H1 (cell line): ENCODE data around the gene C9orf50. TPM values are rescaled to one million over a fixed set of nuclear protein-coding genes. Genes with fewer than 3 reads are reported as not detected.

Experiments used
- CTCF ChIA-PET: fragments of 300-600 bp; sonication (Branson Sonifier 250); formaldehyde crosslinking; loops from one replicate; lab custom pipeline; 2021; ENCODE audit not compliant: partially characterized antibody; lab: Charles Lee
- POLR2A ChIA-PET: fragments of 300-600 bp; sonication (Branson Sonifier 250); formaldehyde crosslinking; loops from one replicate; lab custom pipeline; 2021; ENCODE audit warnings: inconsistent platforms; ENCODE audit not compliant: partially characterized antibody; lab: Charles Lee
- DNase-seq, 2 experiments: peaks; one replicate each; pipeline versions ENCODE4 v3.0.0 to v3.0.0-alpha.2; 2010 to 2022; ENCODE audit warnings: low spot score in 2 of 2, low read depth in 1 of 2, mixed read lengths in 1 of 2
- FAIRE-seq: peaks from 2 replicates; lab custom pipeline; 2011; peaks lifted over from hg19 to GRCh38; lab: Jason Lieb, UNC
- H2AFZ ChIP-seq: 2 replicates; pipeline ENCODE4 v1.8.1; 2012; ENCODE audit warnings: low read length, inconsistent platforms
- H2AK5ac ChIP-seq: 2 replicates; pipeline ENCODE4 v1.6.1; 2013; ENCODE audit warnings: low read depth, low read length
- H2BK120ac ChIP-seq: replicated peaks from 2 replicates; pipeline ENCODE3; 2013; ENCODE audit warnings: low read depth, low read length, inconsistent platforms
- H2BK12ac ChIP-seq: 2 replicates; pipeline ENCODE4 v1.6.1; 2013; ENCODE audit warnings: low read depth, low read length
- H2BK15ac ChIP-seq: 2 replicates; pipeline ENCODE4 v1.6.1; 2013; ENCODE audit warnings: low read length
- H2BK20ac ChIP-seq: 2 replicates; pipeline ENCODE4 v1.6.1; 2013; ENCODE audit warnings: low read length
- H2BK5ac ChIP-seq: 2 replicates; pipeline ENCODE4 v1.6.1; 2013; ENCODE audit warnings: low read depth, low read length
- H3K14ac ChIP-seq: 2 replicates; pipeline ENCODE4 v1.6.1; 2013; ENCODE audit warnings: inconsistent platforms; ENCODE audit not compliant: insufficient read length
- H3K18ac ChIP-seq: 2 replicates; pipeline ENCODE4 v1.6.1; 2013; ENCODE audit warnings: low read length; ENCODE audit errors: extremely low read depth
- H3K23ac ChIP-seq: 2 replicates; pipeline ENCODE4 v1.6.1; 2013; ENCODE audit warnings: inconsistent platforms; ENCODE audit not compliant: insufficient read length
- H3K23me2 ChIP-seq: 2 replicates; pipeline ENCODE4 v1.6.1; 2013; ENCODE audit warnings: low read depth, low read length
- H3K27ac ChIP-seq: 2 replicates; pipeline ENCODE4 v1.6.1; 2011; ENCODE audit warnings: low read depth, low read length, inconsistent platforms
- H3K27me3 ChIP-seq, 4 experiments: replicated peaks in 1 of 4; 1 replicate in 1 of 4; 2 replicates in 3 of 4; pipeline versions ENCODE4 v1.6.1 to v1.8.1; 2011 to 2013; ENCODE audit warnings: low read length in 3 of 4, mild to moderate bottlenecking in 3 of 4, inconsistent platforms in 2 of 4, mixed read lengths in 2 of 4, moderate library complexity in 1 of 4; ENCODE audit not compliant: control insufficient read depth in 3 of 4, insufficient read depth in 3 of 4; ENCODE audit errors: extremely low read depth in 1 of 4
- H3K36me3 ChIP-seq, 4 experiments: 2 replicates each; pipeline versions ENCODE4 v1.6.1 to v1.8.1; 2011 to 2013; ENCODE audit warnings: mild to moderate bottlenecking in 4 of 4, low read length in 3 of 4, moderate library complexity in 2 of 4, control low read depth in 1 of 4, inconsistent platforms in 1 of 4; ENCODE audit not compliant: insufficient read depth in 4 of 4, control insufficient read depth in 2 of 4
- H3K4ac ChIP-seq: replicated peaks from 2 replicates; pipeline ENCODE3; 2013; ENCODE audit warnings: low read length, low read depth, mixed read lengths, inconsistent platforms; ENCODE audit not compliant: insufficient read length
- H3K4me1 ChIP-seq, 4 experiments: replicated peaks in 1 of 4; 1 replicate in 1 of 4; 2 replicates in 3 of 4; pipeline versions ENCODE4 v1.6.1 to v1.8.1; 2011 to 2013; ENCODE audit warnings: low read length in 3 of 4, inconsistent platforms in 2 of 4, mixed read lengths in 1 of 4; ENCODE audit not compliant: insufficient read depth in 4 of 4, control insufficient read depth in 3 of 4
- H3K4me2 ChIP-seq, 2 experiments: 2 replicates each; pipeline versions ENCODE4 v1.6.1 to v1.8.1; 2011 to 2013; ENCODE audit warnings: low read depth in 2 of 2, low read length in 2 of 2, control low read depth in 1 of 2, inconsistent platforms in 1 of 2, mild to moderate bottlenecking in 1 of 2; ENCODE audit not compliant: insufficient read depth in 1 of 2
- H3K4me3 ChIP-seq, 4 experiments: fragments of 200-600, 300-600 bp in 1 of 4; sonication (generic), shearing (Covaris generic), sonication (Bioruptor Twin) in 1 of 4; 2 replicates each; pipeline versions ENCODE4 v1.5.1 to v1.8.1; 2011 to 2016; ENCODE audit warnings: low read length in 4 of 4, low read depth in 3 of 4, control low read depth in 2 of 4, inconsistent platforms in 2 of 4, mild to moderate bottlenecking in 2 of 4, mixed read lengths in 1 of 4, moderate library complexity in 1 of 4; ENCODE audit not compliant: insufficient read depth in 2 of 4; ENCODE audit errors: extremely low read depth in 1 of 4
- H3K56ac ChIP-seq: replicated peaks from 2 replicates; pipeline ENCODE3; 2013; ENCODE audit warnings: low read depth, mild to moderate bottlenecking, mixed read lengths, low read length, inconsistent platforms; ENCODE audit not compliant: insufficient read length
- H3K79me1 ChIP-seq: 2 replicates; pipeline ENCODE4 v1.6.1; 2013; ENCODE audit warnings: low read depth, low read length, control low read depth
- H3K79me2 ChIP-seq, 2 experiments: 2 replicates each; pipeline versions ENCODE4 v1.6.1 to v1.8.1; 2012 to 2013; ENCODE audit warnings: low read length in 2 of 2, mild to moderate bottlenecking in 2 of 2, inconsistent platforms in 1 of 2; ENCODE audit not compliant: insufficient read depth in 2 of 2, control insufficient read depth in 1 of 2
- H3K9ac ChIP-seq, 4 experiments: replicated peaks in 1 of 4; 1 replicate in 1 of 4; 2 replicates in 3 of 4; pipeline versions ENCODE4 v1.6.1 to v1.8.1; 2011 to 2013; ENCODE audit warnings: low read depth in 3 of 4, low read length in 3 of 4, control low read depth in 2 of 4, mild to moderate bottlenecking in 2 of 4, moderate library complexity in 2 of 4, inconsistent platforms in 1 of 4; ENCODE audit errors: extremely low read depth in 1 of 4
- H3K9me3 ChIP-seq, 2 experiments: 2 replicates each; pipeline versions ENCODE4 v1.6.1 to v1.8.1; 2012 to 2013; ENCODE audit warnings: mild to moderate bottlenecking in 2 of 2, moderate library complexity in 2 of 2, control low read depth in 1 of 2, inconsistent platforms in 1 of 2, low read depth in 1 of 2, low read length in 1 of 2, mixed read lengths in 1 of 2; ENCODE audit not compliant: insufficient read depth in 2 of 2
- H4K20me1 ChIP-seq, 2 experiments: replicated peaks in 1 of 2; 2 replicates each; pipeline versions ENCODE3 to v1.8.1; 2011 to 2013; ENCODE audit warnings: inconsistent platforms in 2 of 2, low read length in 2 of 2, mild to moderate bottlenecking in 1 of 2; ENCODE audit not compliant: insufficient read depth in 2 of 2, control insufficient read depth in 1 of 2
- H4K5ac ChIP-seq: 2 replicates; pipeline ENCODE4 v1.6.1; 2013; ENCODE audit warnings: low read length, low read depth, mixed read lengths, inconsistent platforms; ENCODE audit not compliant: insufficient read length
- H4K8ac ChIP-seq: 2 replicates; pipeline ENCODE4 v1.8.0; 2013; ENCODE audit warnings: mild to moderate bottlenecking, moderate library complexity, low read length, inconsistent platforms; ENCODE audit not compliant: insufficient read depth; ENCODE audit errors: extremely low read depth
- H4K91ac ChIP-seq: replicated peaks from 2 replicates; pipeline ENCODE3; 2013; ENCODE audit warnings: low read length, mixed read lengths, inconsistent platforms; ENCODE audit not compliant: insufficient read length
- BACH1 ChIP-seq: IDR thresholded peaks from 2 replicates; pipeline ENCODE4 v1.6.1; 2012; ENCODE audit warnings: low read length, improper control_type of control experiment
- GABPA ChIP-seq: IDR thresholded peaks from 2 replicates; pipeline ENCODE4 v1.6.1; 2011; ENCODE audit warnings: mild to moderate bottlenecking, low read length, moderate library complexity, borderline replicate concordance; ENCODE audit not compliant: insufficient read depth
- JUND ChIP-seq: IDR thresholded peaks from 2 replicates; pipeline ENCODE4 v1.6.1; 2011; ENCODE audit warnings: mild to moderate bottlenecking, improper control_type of control experiment, low read length
- KDM5A ChIP-seq: fragments of 200-600 bp; IDR thresholded peaks from 2 replicates; pipeline ENCODE4 v1.7.1; 2012; ENCODE audit warnings: mild to moderate bottlenecking, low read length, inconsistent platforms, mixed read lengths
- MAFK ChIP-seq: IDR thresholded peaks from 2 replicates; pipeline ENCODE4 v1.6.1; 2012; ENCODE audit warnings: low read depth, mild to moderate bottlenecking, improper control_type of control experiment, low read length
- TEAD4 ChIP-seq: IDR thresholded peaks from 2 replicates; pipeline ENCODE4 v1.6.1; 2012; ENCODE audit warnings: low read depth, low read length, inconsistent platforms, mixed read lengths
- ZNF274 ChIP-seq: IDR thresholded peaks from 2 replicates; pipeline ENCODE4 v1.7.0; 2012; ENCODE audit warnings: low read length, borderline replicate concordance; ENCODE audit errors: extremely low read depth
- WGBS, 2 experiments: shearing (Covaris generic) in 1 of 2; methylation state at CpG; one replicate each; pipeline versions ENCODE4 v1.1.6 to v1.1.7; 2013 to 2015; ENCODE audit warnings: low lambda C conversion rate in 2 of 2, mixed read lengths in 2 of 2, inconsistent platforms in 1 of 2, low coverage in 1 of 2, missing lambda C conversion rate in 1 of 2; ENCODE audit not compliant: insufficient replicate concordance in 2 of 2, insufficient coverage in 1 of 2, insufficient read length in 1 of 2; ENCODE audit errors: extremely low coverage in 1 of 2, missing lambda C conversion rate in 1 of 2; 5-methylcytosine and 5-hydroxymethylcytosine counted together
- polyA plus RNA-seq, 7 experiments: library from polyadenylated mRNA; depleted of rRNA in 3 of 7; stranded (reverse) in 5 of 7; unstranded in 2 of 7; fragments of >200 nt in 5 of 7; fragments of 200-250 nt in 2 of 7; gene quantifications; 1 replicate in 5 of 7; 2 replicates in 1 of 7; 4 replicates in 1 of 7; pipeline versions ENCODE4 v1.2.1 to v1.2.3, GENCODE V29; 2011 to 2013; ENCODE audit warnings: missing spikeins in 2 of 7, mixed read lengths in 2 of 7
- total RNA-seq: library from RNA; stranded (reverse); fragmentation: NEBNext Ultra II Directional; extraction: Animal tissue kit (Norgen Biotek cat#: 25700); gene quantifications from 2 replicates; pipeline ENCODE4 v1.2.1, GENCODE V29; 2021
- TF ChIP-seq, protein P1 (sequence below): IDR thresholded peaks from 2 replicates; pipeline ENCODE4 v1.6.1; 2012; ENCODE audit warnings: inconsistent platforms
- TF ChIP-seq, protein P2 (sequence below): IDR thresholded peaks from 2 replicates; pipeline ENCODE4 v1.6.1; 2012; ENCODE audit warnings: inconsistent platforms

C9orf50 gene
- total and polyA plus RNA-seq, 2 of the 8 experiments (the other 6 are each of a cell fraction or from before 2014, with no cell fraction given) = not detected

DNA sequence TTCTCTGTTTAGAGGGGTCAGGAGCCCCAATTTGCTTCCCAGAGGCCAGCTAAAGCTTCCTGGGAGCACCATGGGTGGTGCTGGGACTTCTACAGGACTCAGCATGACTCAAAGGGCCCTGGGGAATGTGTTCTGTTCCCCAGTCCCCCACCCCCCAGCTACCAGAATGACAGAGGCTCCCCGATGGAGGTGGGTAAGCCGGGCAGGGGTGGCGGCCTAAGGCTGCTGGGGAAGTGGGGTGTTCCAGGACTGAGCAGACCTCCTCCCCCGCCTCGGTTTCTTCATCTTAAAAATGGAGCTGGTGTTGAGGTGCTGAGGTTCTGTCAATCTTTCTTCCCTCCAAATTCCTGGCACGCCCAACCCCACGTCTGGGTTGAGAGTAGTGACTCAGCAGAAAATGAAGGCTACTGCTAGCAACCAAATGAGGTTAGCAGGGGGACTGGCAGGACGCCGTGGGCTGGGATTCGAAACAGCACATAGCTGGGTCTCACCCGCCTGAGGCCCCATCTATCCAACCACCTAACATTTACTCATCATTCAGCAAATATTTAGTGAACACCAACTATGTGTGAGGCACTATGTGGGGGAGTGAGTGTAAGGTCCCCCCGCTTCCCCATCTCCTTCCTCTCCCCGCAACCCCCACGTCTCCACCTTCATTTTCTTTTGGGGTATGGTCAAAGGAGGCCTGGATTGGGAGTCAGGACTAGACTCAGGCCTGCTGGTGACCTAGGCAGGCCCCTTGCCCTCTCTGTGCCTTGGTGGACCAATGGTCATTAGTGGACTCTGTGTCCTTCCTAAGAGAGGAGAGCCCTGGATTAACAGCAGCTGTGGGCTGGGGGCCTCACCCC, 50.2 kb downstream of the C9orf50 start:
- no peak overlapping the region for H3K4me3 ChIP-seq
- no peak overlapping the region for H3K27ac ChIP-seq
- H3K18ac ChIP-seq = peak overlapping the region; percentile 41
- peaks cover 0 to 3% of the 10 kb centered on the region in 2 experiments; a peak in 1 of 4 replicates for H3K9me3 ChIP-seq
- H3K4me1 ChIP-seq = peaks cover 7 to 28% (median 17%) of the 10 kb centered on the region in 4 experiments
- H3K4ac ChIP-seq = peak overlapping the region; percentile 79
- peak overlapping the region; percentile 3; the same call in 1 of the 2 replicates for H2BK5ac ChIP-seq
- peak overlapping the region; percentile 6; the same call in 1 of the 2 replicates for H2BK20ac ChIP-seq
- no peaks in the 10 kb centered on the region for H3K36me3 ChIP-seq
- ChIA-PET CTCF (interaction anchor here (0.6 to 7.2 kb wide), 20 partner anchors 8 to 428 kb away, joined by 3 to 37 read pairs (median 4); no protein-coding TSS in a partner anchor), POLR2A (interaction anchor here (0.7 to 2.3 kb wide), 12 partner anchors 8 to 394 kb away, joined by 3 to 18 read pairs (median 4); partner anchors contain the start of genes C9orf50 and IER5L)
- no peak overlapping the region for H3K4me2 ChIP-seq
- H3K9ac ChIP-seq = no peak overlapping the region
- H3K23ac ChIP-seq = no peak overlapping the region
- H2AK5ac ChIP-seq = 0 out of 2 replicates have a peak overlapping the region, but pooled peaks have one; percentile 56
- H3K56ac ChIP-seq = no peak overlapping the region
- no peak for FAIRE-seq
- H2BK120ac ChIP-seq = no peak overlapping the region
- peaks cover 0 to 5% (median 1%) of the 10 kb centered on the region in 4 experiments; a peak in 2 of 7 replicates for H3K27me3 ChIP-seq
- WGBS, 2 experiments = 76% methylated on average over 14 of the region's 14 CpGs; no CpG with 5 or more reads in 1 of the 2 experiments
- no peak overlapping the region for H4K8ac ChIP-seq
- DNase-seq = peak in 1 of 2 experiments; percentile 56
- H3K79me2 ChIP-seq = no peaks in the 10 kb centered on the region
- no peak overlapping the region for H2AFZ ChIP-seq
- no peaks in the 10 kb centered on the region for H3K79me1 ChIP-seq
- H2BK12ac ChIP-seq = peak overlapping the region; percentile 88; the same call in 1 of the 2 replicates
- peak overlapping the region; percentile 79 for H4K91ac ChIP-seq
- no peaks in the 10 kb centered on the region for H4K20me1 ChIP-seq
- no peak for TF ChIP-seq KDM5A
- peak; percentile 99 for TF ChIP-seq BACH1
- TF ChIP-seq MAFK = peak; percentile 94
- TF ChIP-seq JUND = no peak
- peak; percentile 44; the same call in 1 of the 2 replicates for TF ChIP-seq TEAD4
- TF ChIP-seq GABPA = no peak
- TF ChIP-seq, protein P1, sequence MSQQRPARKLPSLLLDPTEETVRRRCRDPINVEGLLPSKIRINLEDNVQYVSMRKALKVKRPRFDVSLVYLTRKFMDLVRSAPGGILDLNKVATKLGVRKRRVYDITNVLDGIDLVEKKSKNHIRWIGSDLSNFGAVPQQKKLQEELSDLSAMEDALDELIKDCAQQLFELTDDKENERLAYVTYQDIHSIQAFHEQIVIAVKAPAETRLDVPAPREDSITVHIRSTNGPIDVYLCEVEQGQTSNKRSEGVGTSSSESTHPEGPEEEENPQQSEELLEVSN = peak; percentile 92
- TF ChIP-seq, protein P2, sequence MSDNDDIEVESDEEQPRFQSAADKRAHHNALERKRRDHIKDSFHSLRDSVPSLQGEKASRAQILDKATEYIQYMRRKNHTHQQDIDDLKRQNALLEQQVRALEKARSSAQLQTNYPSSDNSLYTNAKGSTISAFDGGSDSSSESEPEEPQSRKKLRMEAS = peak; percentile 74
- no peak for TF ChIP-seq ZNF274
- peaks cover 12% of the 10 kb centered on the region for H3K23me2 ChIP-seq
- peak overlapping the region; percentile 13 for H4K5ac ChIP-seq
- H2BK15ac ChIP-seq = no peak overlapping the region; the same call in 1 of the 2 replicates
- no peak overlapping the region for H3K14ac ChIP-seq
